HepG2 (cell line): ENCODE measurements around the gene EFHD2. TPM values are rescaled to one million over a fixed set of nuclear protein-coding genes. Genes with fewer than 3 reads are reported as not detected.

Source experiments
- ATAC-seq: fragments of 200-7000 bp; cut with Tn5 transposase; 3 replicates; pipeline ENCODE4 v1.9.1; 2020; ENCODE audit warnings: mild to moderate bottlenecking, moderate library complexity
- BruUV-seq: library from RNA; stranded (reverse); fragments of 400-500 nt; replicated peaks from 2 replicates; lab custom pipeline; 2021; lab: Mats Ljungman, UMichigan
- CTCF ChIA-PET: fragments of 300-600 bp; formaldehyde crosslinking; extraction: SDS; loops from one replicate; lab custom pipeline; 2021; ENCODE audit warnings: low total read pairs, inconsistent platforms, low intra/inter-chr PET ratio; lab: Yijun Ruan, JAX
- POLR2A ChIA-PET: fragments of 350-600 bp; sonication (Branson Sonifier 250); formaldehyde crosslinking; loops from one replicate; lab custom pipeline; 2020; ENCODE audit warnings: antibody characterized with exemption, inconsistent platforms; lab: Yijun Ruan, JAX
- DNase-seq: peaks from one replicate; pipeline ENCODE4 v3.0.0-alpha.2; 2015; ENCODE audit warnings: low spot score
- FAIRE-seq: peaks from 3 replicates; lab custom pipeline; 2011; peaks lifted over from hg19 to GRCh38; lab: Jason Lieb, UNC
- H2AFZ ChIP-seq: one replicate; pipeline ENCODE4 v1.6.1; 2011; ENCODE audit warnings: low read length, inconsistent platforms
- H3K27ac ChIP-seq: fragments of 300-600 bp; 3 replicates; pipeline ENCODE4 v1.8.0; 2011; ENCODE audit warnings: mixed run types, mild to moderate bottlenecking, mixed read lengths, low read length, inconsistent platforms; ENCODE audit not compliant: insufficient read depth; ENCODE audit errors: extremely low read length
- H3K27me3 ChIP-seq, 2 experiments: fragments of 200-600 bp in 1 of 2; 2 replicates in 1 of 2; 3 replicates in 1 of 2; pipeline versions ENCODE4 v1.6.0 to v1.8.0; 2011; ENCODE audit warnings: low read length in 2 of 2, mild to moderate bottlenecking in 2 of 2, moderate library complexity in 2 of 2, inconsistent platforms in 1 of 2; ENCODE audit not compliant: insufficient read depth in 2 of 2, control insufficient read depth in 1 of 2
- H3K36me3 ChIP-seq, 2 experiments: fragments of 200-600 bp in 1 of 2; replicated peaks in 1 of 2; 2 replicates in 1 of 2; 3 replicates in 1 of 2; pipeline versions ENCODE4 v1.5.1 to v1.8.0; 2011; ENCODE audit warnings: low read length in 2 of 2, inconsistent platforms in 1 of 2; ENCODE audit not compliant: insufficient read depth in 2 of 2, control insufficient read depth in 1 of 2
- H3K4me1 ChIP-seq: 2 replicates; pipeline ENCODE4 v1.5.1; 2012; ENCODE audit warnings: low read length, inconsistent platforms; ENCODE audit not compliant: insufficient read depth
- H3K4me2 ChIP-seq: 2 replicates; pipeline ENCODE4 v1.6.0; 2011; ENCODE audit warnings: low read depth, low read length, inconsistent platforms
- H3K4me3 ChIP-seq, 3 experiments: fragments of 200-600 bp in 1 of 3; sonication (generic), shearing (Covaris generic) in 1 of 3; replicated peaks in 1 of 3; 2 replicates each; pipeline ENCODE4 v1.5.1; 2011 to 2016; ENCODE audit warnings: low read length in 3 of 3, inconsistent platforms in 2 of 3, low read depth in 2 of 3, mild to moderate bottlenecking in 2 of 3, control low read depth in 1 of 3, mixed read lengths in 1 of 3; ENCODE audit not compliant: insufficient read depth in 1 of 3
- H3K79me2 ChIP-seq: one replicate; pipeline ENCODE4 v1.6.1; 2011; ENCODE audit warnings: low read length, inconsistent platforms; ENCODE audit not compliant: insufficient read depth
- H3K9ac ChIP-seq: 2 replicates; pipeline ENCODE4 v1.6.0; 2011; ENCODE audit warnings: mild to moderate bottlenecking, low read depth, low read length, inconsistent platforms; ENCODE audit not compliant: insufficient read depth
- H3K9me3 ChIP-seq: 2 replicates; pipeline ENCODE4 v1.5.1; 2012; ENCODE audit warnings: mild to moderate bottlenecking, low read length
- H4K20me1 ChIP-seq: 2 replicates; pipeline ENCODE4 v1.6.0; 2011; ENCODE audit warnings: inconsistent platforms, mild to moderate bottlenecking, low read length, moderate library complexity; ENCODE audit not compliant: insufficient read depth
- CCAR2 ChIP-seq: fragments of 200-400 bp; formaldehyde crosslinking; optimal IDR thresholded peaks from 2 replicates; pipeline ENCODE3; 2018; ENCODE audit warnings: low read depth, mild to moderate bottlenecking, low read length, moderate library complexity
- CEBPB ChIP-seq: IDR thresholded peaks from 2 replicates; pipeline ENCODE4 v1.6.1; 2011; ENCODE audit warnings: low read depth, low read length, improper control_type of control experiment, borderline replicate concordance
- DBP ChIP-seq: sonication (generic); formaldehyde crosslinking; IDR thresholded peaks from 2 replicates; pipeline ENCODE4 v1.4.0; 2020; ENCODE audit warnings: missing genetic modification reagents; ENCODE audit errors: not compliant biosample characterization
- FOXP1 ChIP-seq, 2 experiments: fragments of 450-650 bp in 1 of 2; IDR thresholded peaks; 2 replicates each; pipeline ENCODE4 v1.6.1; 2017 to 2018; ENCODE audit warnings: antibody characterized with exemption in 1 of 2
- KLF6 ChIP-seq: IDR thresholded peaks from 2 replicates; pipeline ENCODE4 v1.8.0; 2016; ENCODE audit warnings: missing biosample characterization, missing genetic modification reagents
- MEF2D ChIP-seq: sonication (generic); formaldehyde crosslinking; IDR thresholded peaks from 2 replicates; pipeline ENCODE4 v1.5.1; 2020; ENCODE audit warnings: mild to moderate bottlenecking, missing genetic modification reagents
- MTA3 ChIP-seq: sonication (generic); formaldehyde crosslinking; IDR thresholded peaks from 2 replicates; pipeline ENCODE4 v1.4.0; 2020; ENCODE audit warnings: missing genetic modification reagents
- PRPF4 ChIP-seq: fragments of 200-400 bp; formaldehyde crosslinking; IDR thresholded peaks from 2 replicates; pipeline ENCODE4 v1.6.1; 2016; ENCODE audit warnings: low read length, low read depth; ENCODE audit not compliant: poor library complexity, severe bottlenecking
- RARA ChIP-seq: IDR thresholded peaks from 2 replicates; pipeline ENCODE4 v1.6.1; 2016; ENCODE audit warnings: missing genetic modification reagents, missing compliant biosample characterization
- ZNF225 ChIP-seq: sonication (generic); formaldehyde crosslinking; IDR thresholded peaks from 2 replicates; pipeline ENCODE4 v1.4.0; 2020; ENCODE audit warnings: mild to moderate bottlenecking, missing genetic modification reagents
- ZNF609 ChIP-seq: sonication (generic); formaldehyde crosslinking; IDR thresholded peaks from 2 replicates; pipeline ENCODE4 v1.4.0; 2020; ENCODE audit warnings: mild to moderate bottlenecking, missing genetic modification reagents, borderline replicate concordance
- ZNF709 ChIP-seq: sonication (generic); formaldehyde crosslinking; IDR thresholded peaks from 2 replicates; pipeline ENCODE4 v1.5.0; 2020; ENCODE audit warnings: mild to moderate bottlenecking, missing genetic modification reagents
- ZNF768 ChIP-seq: sonication (generic); formaldehyde crosslinking; IDR thresholded peaks from 2 replicates; pipeline ENCODE4 v1.4.0; 2020; ENCODE audit warnings: missing genetic modification reagents
- WGBS: methylation state at CpG from one replicate; pipeline ENCODE4 v1.1.6; 2017; ENCODE audit warnings: low lambda C conversion rate; 5-methylcytosine and 5-hydroxymethylcytosine counted together
- in situ Hi-C: cut with HindIII; loops from 2 replicates; pipeline ENCODE4 v1.10.0; 2017; ENCODE audit warnings: low pct_unique_long_range_greater_than_20kb; ENCODE audit not compliant: extremely low pct_ligation_motif_present
- intact Hi-C: fragments of 100-400 bp; cut with micrococcal nuclease; formaldehyde crosslinking; loops from one replicate; pipeline ENCODE4 v1.10.0; 2022; ENCODE audit not compliant: unreplicated experiment
- polyA plus RNA-seq, 8 experiments: library from polyadenylated mRNA; depleted of rRNA in 3 of 8; stranded (reverse) in 7 of 8; unstranded in 1 of 8; fragments of >200 nt; fragmentation: Illumina TruSeq in 4 of 8; extraction: Trizol in 4 of 8; gene quantifications; 2 replicates each; pipeline versions ENCODE4 v1.2.1 to v1.2.3, GENCODE V29; 2011 to 2016; ENCODE audit warnings: low read depth in 4 of 8, missing spikeins in 1 of 8, mixed read lengths in 1 of 8; ENCODE audit not compliant: insufficient read depth in 1 of 8
- total RNA-seq, 5 experiments: library from RNA; depleted of rRNA; stranded (reverse); fragments of >200 nt; fragmentation: Illumina TruSeq; extraction: Trizol; gene quantifications; 2 replicates each; pipeline ENCODE4 v1.2.3, GENCODE V29; 2016; ENCODE audit warnings: low read depth in 1 of 5
- TF ChIP-seq, protein P1 (sequence below): sonication (generic); formaldehyde crosslinking; IDR thresholded peaks from 2 replicates; pipeline ENCODE4 v1.5.0; 2020; ENCODE audit warnings: mild to moderate bottlenecking, missing genetic modification reagents, borderline replicate concordance

EFHD2 gene
- total and polyA plus RNA-seq, 2 of the 13 experiments (the other 11 are each of a cell fraction or from before 2014, with no cell fraction given), result 9.4 to 12.7 TPM

- TF ChIP-seq PRPF4 (no peak), KLF6 (CRISPR knock-in tag) (no peak), MEF2D (CRISPR knock-in tag) (no peak), RARA (CRISPR knock-in tag) (no peak), FOXP1 (IDR thresholded peaks at IDR 0.05) (no peak), FOXP1 (CRISPR knock-in tag; IDR thresholded peaks at IDR 0.05) (no peak)
These were observed 67.2 kb downstream of the EFHD2 start (continued) for GRCh38 chr1:15476927-15477326.

DNA sequence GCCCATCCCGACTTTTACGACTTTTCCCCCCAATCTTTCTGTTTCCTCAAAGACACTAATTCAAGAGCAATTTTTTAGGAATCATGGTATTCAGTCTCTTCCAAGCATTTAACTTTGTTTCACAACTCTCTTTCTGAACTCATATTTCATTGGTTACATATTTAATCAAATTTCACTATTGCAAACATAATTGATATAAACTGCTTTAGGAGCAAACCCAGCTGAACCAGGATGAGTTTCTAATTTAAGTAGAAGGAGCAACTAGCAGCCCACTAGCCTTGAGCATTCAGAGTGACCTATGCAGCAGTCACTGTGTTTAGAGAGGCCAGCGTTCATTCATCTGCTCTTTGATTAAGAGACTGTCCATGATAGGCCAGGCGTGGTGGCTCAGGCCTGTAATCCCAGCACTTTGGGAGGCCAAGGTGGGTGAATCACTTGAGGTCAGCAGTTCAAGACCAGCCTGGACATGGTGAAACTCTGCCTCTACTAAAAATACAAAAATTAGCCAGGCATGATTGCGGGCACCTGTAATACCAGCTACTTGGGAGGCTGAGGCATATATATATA is 68.0 kb downstream of the EFHD2 start:
- CTCF ChIA-PET, result no interaction called here
- H3K4me2 ChIP-seq, result no peak overlapping the region
- no TSS peak for BruUV-seq
- WGBS, result 56% methylated on average over 5 of the region's 5 CpGs
- DNase-seq, result no peak
- H2AFZ ChIP-seq, result no peak overlapping the region
- FAIRE-seq, result no peak
- H3K4me1 ChIP-seq, result no peaks in the 10 kb centered on the region
- intact Hi-C loops (no loop called here), in situ Hi-C loops (no loop called here)
- H3K27me3 ChIP-seq, result peaks cover 0 to 1% of the 10 kb centered on the region in 2 experiments; a peak in 1 of 5 replicates
- H3K9ac ChIP-seq, result no peak overlapping the region
- no peak overlapping the region for H3K27ac ChIP-seq
- ATAC-seq, result no peak
- no peaks in the 10 kb centered on the region for H3K36me3 ChIP-seq
- no peak overlapping the region for H3K4me3 ChIP-seq
- POLR2A ChIA-PET, result no interaction called here
- no peaks in the 10 kb centered on the region for H4K20me1 ChIP-seq
- H3K79me2 ChIP-seq, result no peaks in the 10 kb centered on the region
- no peaks in the 10 kb centered on the region for H3K9me3 ChIP-seq
- TF ChIP-seq ZNF768 (CRISPR knock-in tag), result no peak
- no peak for TF ChIP-seq ZNF225 (CRISPR knock-in tag)
- TF ChIP-seq DBP, result no peak
- TF ChIP-seq ZNF609, result no peak
- TF ChIP-seq CCAR2, result no peak
- TF ChIP-seq, protein P1, sequence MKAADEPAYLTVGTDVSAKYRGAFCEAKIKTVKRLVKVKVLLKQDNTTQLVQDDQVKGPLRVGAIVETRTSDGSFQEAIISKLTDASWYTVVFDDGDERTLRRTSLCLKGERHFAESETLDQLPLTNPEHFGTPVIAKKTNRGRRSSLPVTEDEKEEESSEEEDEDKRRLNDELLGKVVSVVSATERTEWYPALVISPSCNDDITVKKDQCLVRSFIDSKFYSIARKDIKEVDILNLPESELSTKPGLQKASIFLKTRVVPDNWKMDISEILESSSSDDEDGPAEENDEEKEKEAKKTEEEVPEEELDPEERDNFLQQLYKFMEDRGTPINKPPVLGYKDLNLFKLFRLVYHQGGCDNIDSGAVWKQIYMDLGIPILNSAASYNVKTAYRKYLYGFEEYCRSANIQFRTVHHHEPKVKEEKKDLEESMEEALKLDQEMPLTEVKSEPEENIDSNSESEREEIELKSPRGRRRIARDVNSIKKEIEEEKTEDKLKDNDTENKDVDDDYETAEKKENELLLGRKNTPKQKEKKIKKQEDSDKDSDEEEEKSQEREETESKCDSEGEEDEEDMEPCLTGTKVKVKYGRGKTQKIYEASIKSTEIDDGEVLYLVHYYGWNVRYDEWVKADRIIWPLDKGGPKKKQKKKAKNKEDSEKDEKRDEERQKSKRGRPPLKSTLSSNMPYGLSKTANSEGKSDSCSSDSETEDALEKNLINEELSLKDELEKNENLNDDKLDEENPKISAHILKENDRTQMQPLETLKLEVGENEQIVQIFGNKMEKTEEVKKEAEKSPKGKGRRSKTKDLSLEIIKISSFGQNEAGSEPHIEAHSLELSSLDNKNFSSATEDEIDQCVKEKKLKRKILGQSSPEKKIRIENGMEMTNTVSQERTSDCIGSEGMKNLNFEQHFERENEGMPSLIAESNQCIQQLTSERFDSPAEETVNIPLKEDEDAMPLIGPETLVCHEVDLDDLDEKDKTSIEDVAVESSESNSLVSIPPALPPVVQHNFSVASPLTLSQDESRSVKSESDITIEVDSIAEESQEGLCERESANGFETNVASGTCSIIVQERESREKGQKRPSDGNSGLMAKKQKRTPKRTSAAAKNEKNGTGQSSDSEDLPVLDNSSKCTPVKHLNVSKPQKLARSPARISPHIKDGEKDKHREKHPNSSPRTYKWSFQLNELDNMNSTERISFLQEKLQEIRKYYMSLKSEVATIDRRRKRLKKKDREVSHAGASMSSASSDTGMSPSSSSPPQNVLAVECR, result no peak
- TF ChIP-seq ZNF709, result no peak
- no peak for TF ChIP-seq CEBPB
- TF ChIP-seq MTA3 (CRISPR knock-in tag), result no peak
